Measurements from ENCODE around the gene SORBS1. TPM values are rescaled to one million over a fixed set of nuclear protein-coding genes. Genes with fewer than 3 reads are reported as not detected.

Gene SORBS1
- total and polyA plus RNA-seq, 2 of the 13 experiments (the other 11 are each of a cell fraction or from before 2014, with no cell fraction given) = 16.8 to 39.8 TPM

GRCh38 chr10:95346715-95347401 is 214.3 kb downstream of the SORBS1 start (continued):
- TF ChIP-seq REST (IDR thresholded peaks at IDR 0.05; ENCODE audit: borderline replicate concordance in 1 of 2, low read depth in 1 of 2, low read length in 2 of 2) (no peak), POLR2A (IDR thresholded peaks at IDR 0.05; ENCODE audit: insufficient read depth in 1 of 2, low read depth in 2 of 2, low read length in 2 of 2) (peak in 1 of 2 experiments; percentile 13; a peak in 1 of 4 replicates), CCAR2 (optimal IDR thresholded peaks at IDR 0.05; ENCODE audit: low read depth, low read length) (no peak), KLF16 (CRISPR knock-in tag; IDR thresholded peaks at IDR 0.05) (no peak), ZFP41 (CRISPR knock-in tag; IDR thresholded peaks at IDR 0.05; ENCODE audit: borderline replicate concordance) (no peak), FUBP1 (CRISPR knock-in tag; IDR thresholded peaks at IDR 0.05; ENCODE audit: borderline replicate concordance) (no peak), MATR3 (CRISPR knock-in tag; IDR thresholded peaks at IDR 0.05) (no peak), RXRA (CRISPR knock-in tag; IDR thresholded peaks at IDR 0.05) (peak; percentile 94; the same call in 1 of the 2 replicates), BHLHE40 (IDR thresholded peaks at IDR 0.05; ENCODE audit: low read length) (no peak), ZNF530 (CRISPR knock-in tag; IDR thresholded peaks at IDR 0.05; ENCODE audit: low read depth) (no peak), SAP130 (CRISPR knock-in tag; IDR thresholded peaks at IDR 0.05; ENCODE audit: low read depth) (peak; percentile 87), ZNF607 (CRISPR knock-in tag; IDR thresholded peaks at IDR 0.05; ENCODE audit: borderline replicate concordance) (0 out of 2 replicates have a peak, but pooled peaks have one; percentile 44), ETV6 (CRISPR knock-in tag; conservative IDR thresholded peaks at IDR 0.05) (no peak), ELF1 (CRISPR knock-in tag; IDR thresholded peaks at IDR 0.05) (peak; percentile 60), HOMEZ (CRISPR knock-in tag; IDR thresholded peaks at IDR 0.05; ENCODE audit: low read depth) (peak; percentile 78; the same call in 1 of the 2 replicates), ARNT (IDR thresholded peaks at IDR 0.05) (no peak), MBNL3 (CRISPR knock-in tag; conservative IDR thresholded peaks at IDR 0.05) (no peak), THAP7 (CRISPR knock-in tag; IDR thresholded peaks at IDR 0.05) (no peak), PHB2 (IDR thresholded peaks at IDR 0.05; ENCODE audit: partially characterized antibody) (no peak), ZEB1 (IDR thresholded peaks at IDR 0.05; ENCODE audit: insufficient replicate concordance, low read depth) (no peak), KAT7 (CRISPR knock-in tag; IDR thresholded peaks at IDR 0.05; ENCODE audit: borderline replicate concordance) (no peak), ZNF776 (CRISPR knock-in tag; IDR thresholded peaks at IDR 0.05) (no peak), SNAI1 (CRISPR knock-in tag; IDR thresholded peaks at IDR 0.05; ENCODE audit: borderline replicate concordance) (no peak), ZNF562 (CRISPR knock-in tag; IDR thresholded peaks at IDR 0.05; ENCODE audit: borderline replicate concordance) (no peak)
